HG02642 (cell line): ENCODE measurements around the gene CELSR1.

Experiments
- ATAC-seq: cut with Tn5 transposase; IDR thresholded peaks from one replicate; pipeline ENCODE4 v1.9.1; 2021; ENCODE audit warnings: mild to moderate bottlenecking; ENCODE audit not compliant: unreplicated experiment, poor library complexity

CELSR1 gene

DNA sequence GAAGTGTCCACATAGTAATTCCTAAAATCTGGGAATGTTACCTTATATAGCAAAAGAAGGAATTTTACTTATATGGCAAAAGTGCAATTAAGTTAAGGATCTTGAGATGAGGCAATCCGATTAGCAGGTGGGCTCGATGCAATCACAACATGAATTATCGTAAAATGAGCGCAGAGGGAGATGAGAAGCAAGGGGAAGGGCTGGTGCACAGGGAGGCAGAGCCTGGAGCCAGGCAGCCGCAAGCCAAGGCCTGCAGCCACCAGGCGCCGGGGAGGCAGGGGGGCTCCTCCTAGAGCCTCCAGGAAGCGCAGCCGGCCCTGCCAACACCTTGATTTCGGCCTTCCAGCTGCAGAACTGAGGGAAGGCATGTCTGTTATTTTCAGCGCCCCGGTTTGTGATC is 85.7 kb downstream of the CELSR1 start:
- no peak for ATAC-seq

DNA sequence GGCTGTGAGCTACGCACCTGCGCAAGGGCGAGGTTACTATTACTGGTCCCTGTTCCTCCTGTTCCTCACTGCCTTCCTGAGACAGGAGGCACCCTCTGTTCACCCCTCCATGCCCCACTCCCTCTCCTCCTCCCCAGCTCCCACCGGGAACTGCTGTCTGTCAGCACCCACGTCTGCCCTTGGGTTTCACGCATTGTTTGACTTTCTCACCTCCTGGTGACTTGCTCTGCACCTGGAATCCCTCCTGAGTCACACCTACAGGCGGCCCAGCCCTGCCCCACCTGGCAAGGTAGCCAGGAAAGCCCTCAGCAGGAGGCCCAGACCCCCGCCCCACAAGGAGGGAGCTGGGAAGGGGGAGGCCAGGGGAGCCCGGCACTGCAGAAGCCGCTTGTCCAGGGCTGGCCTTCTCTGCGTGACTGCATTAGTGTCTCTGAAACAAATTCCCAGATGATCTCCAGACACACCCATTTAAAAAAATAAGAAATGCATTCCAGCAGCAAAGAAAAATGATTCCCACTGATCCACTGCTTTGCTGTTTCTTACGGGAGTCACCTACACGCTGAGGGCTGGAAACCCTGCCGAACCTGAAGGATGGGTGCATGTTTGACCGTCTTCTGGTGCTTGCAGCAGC is 86.4 kb downstream of the CELSR1 start:
- no peak for ATAC-seq

DNA sequence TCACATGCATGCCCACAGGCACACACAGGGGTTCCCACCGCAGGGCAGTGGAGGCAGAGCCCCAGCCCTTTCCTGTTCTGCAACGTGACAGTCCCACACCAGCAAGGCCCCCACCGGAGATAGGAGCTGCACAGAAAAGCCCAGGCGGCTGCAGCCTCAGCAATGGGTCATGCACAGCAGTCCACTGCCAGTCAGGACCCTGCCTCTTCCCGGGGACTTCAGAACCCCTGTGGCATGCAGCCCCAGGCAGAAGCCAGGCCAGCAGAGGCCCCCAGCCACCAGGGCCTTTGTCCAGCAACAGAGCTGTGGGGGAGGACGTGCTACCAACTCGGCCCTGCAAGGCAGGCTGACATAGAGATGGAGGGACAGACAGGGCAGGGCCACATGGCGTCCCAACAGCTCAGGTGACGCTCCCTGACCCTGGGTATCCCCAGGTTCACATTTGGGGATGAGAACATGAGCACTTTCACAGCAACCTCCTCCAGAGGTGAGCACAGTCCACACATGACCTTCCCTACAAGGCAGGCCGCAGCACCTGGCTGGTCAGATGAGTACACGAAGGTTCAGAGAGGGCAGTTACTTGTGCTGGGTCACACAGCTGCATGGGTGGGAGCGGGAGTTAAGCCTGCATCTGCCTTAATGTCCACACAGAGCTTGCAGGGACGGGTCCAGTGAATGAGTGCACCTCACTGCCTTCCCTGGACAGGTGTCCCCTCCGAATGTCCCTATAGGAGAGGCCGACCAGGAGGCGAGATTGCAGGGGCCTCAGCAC is 87.3 kb downstream of the CELSR1 start:
- ATAC-seq, result no peak

DNA sequence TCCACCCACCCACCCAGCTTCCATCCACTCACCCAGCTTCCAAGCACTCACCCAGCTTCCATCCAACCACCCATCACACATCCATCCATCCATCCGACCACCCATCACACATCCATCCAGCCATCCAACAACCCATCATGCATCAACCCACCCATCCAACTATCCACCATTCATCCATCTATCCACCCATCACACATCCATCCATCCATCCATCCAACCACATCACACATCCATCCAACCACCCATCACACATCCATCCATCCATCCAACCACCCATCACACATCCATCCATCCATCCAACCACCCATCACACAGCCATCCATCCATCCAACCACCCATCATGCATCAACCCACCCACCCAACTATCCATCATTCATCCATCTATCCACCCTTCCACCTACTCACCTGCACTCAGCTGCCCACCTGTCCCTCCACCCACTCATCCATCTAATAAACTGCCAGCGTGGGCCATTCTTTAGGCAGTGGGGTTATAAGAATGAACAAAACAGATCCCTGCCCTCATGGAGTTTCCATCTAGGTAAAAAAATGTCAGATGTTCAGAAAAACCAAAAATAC is 88.2 kb downstream of the CELSR1 start:
- no peak for ATAC-seq

DNA sequence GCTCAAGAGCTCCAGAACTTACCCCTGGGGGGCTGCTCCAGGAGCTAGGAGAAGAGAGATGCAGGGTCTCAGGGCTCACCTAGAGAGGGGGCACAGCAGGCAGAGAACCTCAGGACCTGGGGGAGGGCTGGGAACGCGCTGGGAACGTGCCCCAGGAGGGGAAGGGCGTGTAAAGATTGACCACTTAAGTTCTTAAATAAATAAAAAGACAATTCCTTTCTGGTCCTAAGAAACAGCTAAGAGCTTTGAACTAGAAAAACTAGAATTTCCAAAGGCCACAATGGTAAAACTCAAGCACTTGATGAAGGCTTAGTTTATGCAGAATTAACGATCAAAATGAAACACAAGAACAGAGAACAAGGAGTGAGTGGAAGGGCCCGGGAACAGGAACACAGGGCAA is 89.1 kb downstream of the CELSR1 start:
- no peak for ATAC-seq

DNA sequence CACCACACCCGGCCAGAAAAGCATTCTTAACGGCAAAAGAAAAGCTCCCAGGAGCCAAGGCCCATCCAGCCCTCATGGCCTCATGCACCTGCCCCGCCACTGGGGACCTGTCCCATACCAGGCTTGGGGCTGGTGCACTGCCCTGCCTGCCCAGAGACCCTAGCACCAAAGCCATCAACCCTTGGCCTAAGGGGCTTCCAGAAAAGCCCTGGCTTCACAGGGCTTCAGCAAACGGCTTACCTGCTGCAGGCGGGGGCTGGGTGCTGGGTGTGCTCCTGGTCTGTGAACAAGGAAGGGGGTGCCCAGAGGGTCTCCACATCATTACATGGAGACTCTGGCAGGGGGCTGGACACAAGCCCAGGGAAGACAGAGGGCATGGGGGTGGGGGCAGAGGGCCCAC is 89.5 kb downstream of the CELSR1 start:
- ATAC-seq, result no peak

DNA sequence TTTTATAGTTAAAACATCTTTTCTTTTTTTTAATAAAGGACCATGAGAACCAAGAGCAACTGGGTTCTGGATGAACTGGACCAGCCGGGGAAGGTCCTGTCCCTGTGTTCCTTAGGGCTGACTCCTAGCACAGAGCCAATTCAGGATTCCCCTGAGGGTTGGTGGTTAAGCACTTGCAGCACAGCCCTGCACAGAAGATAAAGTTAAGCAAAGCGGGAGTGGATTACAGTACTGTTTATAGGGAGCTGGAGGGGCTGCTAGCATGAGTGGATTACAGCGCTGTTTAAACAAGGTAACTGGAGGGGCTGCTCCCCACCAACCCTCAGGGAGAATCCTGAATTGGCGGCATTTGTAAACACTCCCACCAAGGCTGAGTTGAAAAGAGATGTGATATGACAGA is 90.6 kb downstream of the CELSR1 start:
- ATAC-seq, result no peak

DNA sequence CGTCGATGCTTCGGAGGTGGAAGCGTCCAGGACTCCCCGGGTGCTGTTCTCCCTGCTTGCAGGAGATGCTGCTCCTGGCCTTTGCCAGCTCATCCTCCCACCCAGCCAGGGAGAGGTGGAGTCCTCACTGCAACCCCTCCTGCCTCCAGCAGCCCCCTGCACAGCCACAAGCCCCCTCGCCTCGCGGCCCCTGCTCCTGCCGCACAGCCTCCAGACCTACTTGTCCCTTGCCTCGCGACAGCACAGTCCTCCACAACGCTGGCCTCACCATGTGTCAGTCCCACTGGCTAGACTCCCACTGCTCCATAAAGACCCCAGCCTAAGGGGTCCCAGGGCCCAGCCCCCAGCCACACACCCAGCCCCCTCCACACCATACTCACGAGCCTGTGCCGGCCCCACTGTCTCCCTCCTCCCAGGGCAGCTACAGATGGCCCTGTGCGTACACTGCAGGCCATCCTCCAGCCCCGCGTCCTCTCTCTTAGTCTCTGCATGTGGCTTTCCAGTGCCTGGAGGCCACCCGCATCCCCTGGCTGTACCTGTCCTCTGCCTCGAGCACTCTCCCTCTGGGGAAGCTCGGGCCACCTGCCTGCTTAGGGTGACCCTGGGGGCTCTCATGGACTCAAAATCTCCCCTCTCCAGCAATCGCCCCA is 91.5 kb downstream of the CELSR1 start:
- ATAC-seq, result no peak

DNA sequence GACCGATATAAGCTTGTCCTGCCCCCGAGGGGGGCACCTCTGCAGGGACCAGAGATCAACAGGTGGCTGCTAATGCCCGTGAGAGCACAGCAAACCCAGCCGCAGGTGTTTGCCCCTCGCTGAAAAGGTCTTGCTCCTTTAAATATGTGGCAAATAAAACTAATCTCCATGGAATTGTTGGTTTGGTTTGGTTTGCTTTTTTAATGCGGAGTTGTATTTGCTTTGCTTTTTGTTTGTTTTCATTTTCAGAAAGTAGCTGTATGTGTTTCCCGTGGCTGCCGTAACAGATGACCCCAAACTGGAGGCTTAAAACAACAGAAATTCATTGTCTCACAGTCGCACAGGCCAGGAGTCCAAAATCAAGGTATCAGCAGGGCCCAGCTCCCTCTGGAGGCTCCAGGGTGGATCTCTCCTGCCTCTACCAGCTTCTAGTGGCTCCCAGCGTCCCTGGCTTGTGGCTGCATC is 93.0 kb downstream of the CELSR1 start:
- ATAC-seq, result no peak

DNA sequence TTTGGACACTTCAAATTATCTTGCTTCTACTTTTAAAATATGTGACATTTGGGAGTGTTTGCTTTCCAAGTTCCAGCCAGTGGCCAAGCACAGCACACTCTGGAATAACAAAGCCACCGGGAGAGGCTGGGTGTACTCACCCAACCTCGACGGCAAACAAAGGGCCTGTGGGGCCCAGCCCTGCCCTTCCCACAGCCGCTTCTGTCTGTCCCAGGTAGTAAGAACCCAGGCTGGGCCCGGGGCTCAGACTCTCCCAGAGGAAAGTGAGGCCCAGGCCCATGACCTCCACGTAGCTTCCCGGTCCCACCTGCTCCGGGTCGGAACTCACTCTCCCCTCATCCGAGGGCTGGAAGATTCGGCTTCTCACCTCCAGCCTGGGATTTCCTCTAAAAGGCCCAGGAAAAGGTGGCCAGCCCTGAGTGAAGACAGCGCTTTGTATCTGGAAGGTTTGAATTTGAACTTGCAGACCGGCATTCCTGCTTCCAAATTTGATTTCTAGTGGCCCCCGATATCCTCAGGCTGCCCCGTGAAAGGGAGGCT is 93.5 kb downstream of the CELSR1 start:
- ATAC-seq, result no peak

DNA sequence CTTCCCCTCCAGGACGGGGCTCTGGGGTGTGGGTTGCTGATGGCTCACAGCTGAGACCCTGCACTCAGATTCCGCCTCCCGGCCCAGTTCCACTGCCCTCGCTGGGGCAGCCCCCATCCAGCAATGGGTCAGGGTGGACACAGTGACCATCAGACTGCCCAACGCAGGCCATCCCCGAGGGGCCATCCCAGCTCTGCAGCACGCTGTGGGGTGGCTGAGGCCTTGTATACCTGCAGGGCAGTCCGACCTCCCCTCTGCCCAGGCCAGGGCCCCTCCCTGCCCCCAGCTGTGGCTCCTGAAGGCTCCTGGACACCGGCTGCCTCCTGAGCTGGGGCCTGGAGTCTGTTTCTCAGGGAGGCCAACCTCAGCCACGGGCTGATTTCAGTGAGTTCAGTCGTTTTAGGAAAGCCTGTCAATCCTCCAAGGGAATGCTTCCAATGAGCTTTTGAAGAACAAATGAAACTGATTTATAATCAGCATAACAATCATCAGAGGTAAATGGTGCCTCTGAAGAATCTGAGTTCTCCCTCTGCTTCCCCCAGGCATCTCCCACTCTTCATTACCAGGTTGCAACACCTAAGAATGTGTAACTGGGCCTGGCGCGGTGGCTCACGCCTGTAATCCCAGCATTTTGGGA is 95.1 kb downstream of the CELSR1 start:
- ATAC-seq, result no peak

DNA sequence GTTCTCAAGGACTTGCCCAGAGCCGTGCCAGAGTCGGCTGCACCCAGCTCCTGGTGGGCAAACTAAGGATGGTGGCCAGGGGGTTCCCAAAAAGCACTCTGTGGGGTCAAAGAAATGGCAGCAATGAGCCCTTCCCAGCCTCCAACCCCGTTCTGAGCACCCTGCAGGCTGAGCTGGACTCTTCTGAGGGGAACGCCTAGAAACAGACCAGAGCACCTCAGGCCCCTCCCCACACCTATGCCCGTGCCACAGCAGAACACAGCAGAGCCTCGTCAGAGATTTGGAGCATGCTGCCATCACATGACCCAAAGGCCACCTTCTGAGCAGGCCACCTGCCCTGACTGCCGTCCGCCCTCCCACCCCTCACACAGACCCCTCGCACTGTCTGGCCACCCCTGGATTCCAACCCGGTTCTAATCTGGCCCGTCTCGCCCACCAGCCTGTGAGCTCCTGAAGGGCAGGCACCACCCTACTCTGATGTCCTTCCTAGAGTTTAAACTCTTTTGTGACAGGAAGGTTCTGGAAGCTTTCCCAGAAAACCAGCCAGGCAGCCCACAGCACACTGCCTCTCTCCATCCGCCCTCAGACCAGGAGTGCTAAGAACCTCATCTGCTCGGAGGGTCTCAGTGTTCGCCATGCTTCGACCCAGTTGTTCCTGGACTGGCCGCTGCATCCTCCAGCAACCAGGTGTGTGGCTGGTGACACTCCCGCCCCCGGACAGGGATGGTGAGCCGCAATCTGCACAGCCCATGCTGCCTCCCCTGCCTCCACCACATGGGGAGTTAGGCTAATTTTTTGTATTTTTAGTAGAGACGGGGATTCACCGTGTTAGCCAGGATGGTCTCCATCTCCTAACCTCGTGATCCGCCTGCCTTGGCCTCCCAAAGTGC is 97.6 kb downstream of the CELSR1 start:
- ATAC-seq, result no peak

DNA sequence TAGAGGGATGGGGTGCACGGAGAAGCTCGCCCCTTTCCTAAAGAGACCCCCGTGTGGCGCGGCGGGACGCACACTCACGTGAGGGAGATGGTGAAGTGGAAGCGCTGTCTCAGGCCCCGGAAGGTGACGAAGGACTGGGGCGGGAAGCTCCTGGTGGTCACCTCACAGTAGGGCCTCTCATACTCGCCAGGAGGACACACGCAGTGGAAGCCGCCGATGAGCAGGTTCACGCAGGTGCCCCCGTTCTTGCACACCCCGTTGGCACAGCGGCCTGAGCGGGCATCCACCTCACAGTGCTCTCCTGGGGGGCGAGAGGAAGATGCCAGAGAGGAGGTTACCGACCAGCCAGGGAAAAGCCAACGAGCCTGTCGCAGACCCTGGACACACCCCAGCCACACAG is 98.3 kb downstream of the CELSR1 start:
- no peak for ATAC-seq

DNA sequence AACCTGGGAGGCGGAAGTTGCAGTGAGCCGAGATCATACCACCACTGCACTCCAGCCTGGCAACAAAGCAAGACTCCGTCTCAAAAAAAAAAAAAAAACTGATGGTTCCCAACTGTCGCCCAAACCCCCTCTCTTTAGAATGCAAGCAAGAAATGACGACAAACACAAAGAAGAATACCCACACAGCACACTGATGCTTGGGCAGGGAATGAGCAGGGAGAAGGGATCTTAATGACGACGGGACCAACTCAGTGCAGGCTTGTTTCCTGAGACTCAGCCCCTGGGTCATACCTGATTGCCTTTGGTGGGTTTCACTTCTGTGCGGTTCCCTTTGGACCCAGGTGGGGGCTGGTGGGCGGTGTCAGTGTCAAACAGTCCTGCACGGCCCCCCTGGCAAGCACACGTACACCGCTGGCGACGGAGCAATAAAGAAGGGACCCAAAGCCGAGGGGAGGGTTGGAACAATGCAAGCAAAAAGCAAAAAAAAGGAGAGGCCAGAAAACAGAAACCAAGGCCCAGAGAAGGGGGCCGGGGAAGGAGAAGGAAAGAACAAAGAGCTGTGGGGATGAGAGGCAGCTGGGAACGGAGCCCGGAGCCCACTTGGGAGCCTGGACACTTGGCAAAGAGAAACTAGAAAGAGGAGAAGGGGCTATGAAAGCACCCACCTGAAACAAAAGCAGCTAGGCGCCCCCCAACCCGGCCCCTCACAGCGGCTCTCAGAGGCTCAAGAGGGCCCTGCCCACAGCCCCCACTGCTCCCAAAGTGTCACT is 99.6 kb downstream of the CELSR1 start:
- ATAC-seq, result no peak

DNA sequence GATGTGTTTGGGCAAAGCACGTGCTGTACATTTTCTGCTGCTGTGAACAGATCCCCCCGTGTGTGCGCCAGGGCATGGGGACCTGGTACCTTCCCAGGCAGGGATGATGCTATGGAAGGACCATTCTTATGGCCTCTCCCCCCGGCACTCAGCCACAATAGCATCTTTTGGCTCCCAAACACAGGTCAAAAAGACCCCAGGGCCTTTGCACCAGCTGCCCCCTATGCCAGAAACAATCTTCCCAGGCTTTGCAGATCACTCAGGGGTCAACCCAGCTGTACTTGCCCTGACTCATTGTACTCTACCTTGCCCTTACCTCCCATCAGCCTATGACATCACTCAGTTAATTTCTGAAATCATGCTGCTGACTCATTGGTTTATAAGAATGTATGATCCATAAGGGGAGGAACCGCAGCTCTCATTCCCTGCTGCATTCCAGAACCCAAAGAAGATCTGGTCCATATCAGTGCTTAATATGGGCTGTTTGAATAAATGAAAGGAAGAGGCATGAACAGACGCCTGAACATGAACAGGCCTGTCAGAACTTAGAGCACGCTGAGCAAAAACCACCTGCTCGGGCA is 100.7 kb downstream of the CELSR1 start:
- ATAC-seq, result no peak

DNA sequence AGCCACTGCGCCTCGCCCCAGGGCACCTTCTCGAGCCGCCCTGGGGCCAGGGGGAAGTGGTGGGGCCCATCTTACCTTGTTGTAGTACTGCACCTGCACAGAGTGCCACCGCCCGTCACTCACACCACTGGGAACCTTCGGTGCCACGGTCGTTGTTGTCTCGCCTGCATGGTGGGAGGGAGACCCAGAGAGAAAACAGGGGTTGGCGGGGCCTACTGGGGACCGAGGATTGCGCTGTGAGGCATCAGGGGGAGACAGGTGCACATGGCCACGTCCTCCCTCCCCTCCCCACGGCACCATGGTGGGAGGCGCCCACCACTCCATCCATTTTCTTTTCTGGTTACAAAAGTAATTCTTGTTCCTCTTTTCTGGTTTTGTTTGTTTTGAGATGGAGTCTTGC is 104.1 kb downstream of the CELSR1 start:
- ATAC-seq, result no peak

DNA sequence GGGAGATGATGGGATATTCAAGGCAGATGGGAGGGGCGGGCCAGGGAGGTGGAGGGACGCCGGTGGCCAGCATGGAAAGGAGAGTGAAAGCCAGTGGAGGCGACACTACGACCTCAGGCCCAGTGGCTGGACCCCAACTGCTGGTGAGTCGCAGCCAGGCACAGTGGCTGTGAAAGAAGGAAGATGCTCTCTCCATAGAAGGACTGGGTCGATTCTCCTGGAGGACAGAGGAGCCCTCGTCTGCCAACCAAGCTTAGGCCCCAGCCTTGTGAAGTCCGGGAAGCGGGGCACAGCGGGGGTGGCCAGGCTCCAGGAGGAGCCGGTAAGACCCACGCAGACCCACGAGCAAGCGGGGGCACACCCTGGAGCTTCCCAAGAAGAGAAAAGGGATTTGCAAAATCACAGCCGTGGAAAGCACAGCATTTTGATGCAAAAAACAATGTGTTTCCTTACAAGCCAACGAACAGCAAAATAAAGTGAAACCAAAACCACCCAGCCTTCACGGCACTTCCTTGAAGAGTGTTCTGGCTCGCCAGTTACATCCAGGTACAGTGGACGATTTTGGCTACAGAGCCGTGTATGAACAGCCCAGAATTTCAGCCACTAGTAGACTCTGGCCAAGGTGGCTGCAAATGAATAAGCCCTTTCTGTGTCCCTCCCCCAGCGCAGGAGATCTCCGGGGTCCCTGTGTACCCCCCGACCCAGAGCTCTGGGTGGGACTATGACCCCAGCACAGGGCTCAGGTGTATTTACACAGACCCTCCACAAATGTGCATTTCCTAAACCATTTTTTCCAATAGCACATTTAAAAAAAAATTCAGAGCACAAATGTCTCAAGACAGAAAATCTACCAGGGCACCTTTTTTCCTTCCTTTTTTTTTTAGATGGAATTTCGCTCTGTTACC is 105.0 kb downstream of the CELSR1 start:
- ATAC-seq, result no peak
